DMS153 treated with DMSO at 0.1 percent for 48 hours (cell line): ENCODE data around the gene ARHGEF4.
"Not testable (repeated sequence)": the region's sequence is repeated elsewhere in the genome, so short reads cannot be mapped to it uniquely, and the experiment has no call there.

Experiments
- DNase-seq: peaks from one replicate; lab custom pipeline; 2025; ENCODE audit not compliant: unreplicated experiment; lab: John Stamatoyannopoulos, UW

Gene ARHGEF4

GRCh38 chr2:131075578-131075977, 238.9 kb downstream of the ARHGEF4 start:
- DNase-seq, result not testable (repeated sequence)

DNA sequence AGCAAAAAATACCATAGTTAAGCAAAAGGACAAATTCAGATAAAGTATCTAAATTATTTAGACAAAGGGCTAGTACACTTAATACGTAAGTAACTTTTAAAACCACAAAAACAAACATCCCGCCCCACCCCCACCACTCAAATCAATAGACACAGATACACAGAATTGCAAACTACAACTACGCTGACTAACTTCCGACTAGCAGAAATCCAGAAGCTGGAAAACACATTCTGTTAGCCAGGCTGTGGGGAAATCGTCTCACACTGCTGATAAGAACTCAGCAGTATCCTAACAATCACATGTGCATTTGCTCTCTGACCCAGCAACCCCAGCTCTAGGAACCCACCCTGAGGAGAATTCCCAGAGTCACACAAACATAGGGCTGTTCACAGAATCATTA, 240.0 kb downstream of the ARHGEF4 start:
- no peak for DNase-seq

- no peak for DNase-seq
Measured at GRCh38 chr2:131077182-131077846, 240.6 kb downstream of the ARHGEF4 start.

- no peak for DNase-seq
Measured at GRCh38 chr2:131077966-131078365, 241.3 kb downstream of the ARHGEF4 start.

- not testable (repeated sequence) for DNase-seq
Measured at GRCh38 chr2:131079931-131080330, 243.2 kb downstream of the ARHGEF4 start.

DNA sequence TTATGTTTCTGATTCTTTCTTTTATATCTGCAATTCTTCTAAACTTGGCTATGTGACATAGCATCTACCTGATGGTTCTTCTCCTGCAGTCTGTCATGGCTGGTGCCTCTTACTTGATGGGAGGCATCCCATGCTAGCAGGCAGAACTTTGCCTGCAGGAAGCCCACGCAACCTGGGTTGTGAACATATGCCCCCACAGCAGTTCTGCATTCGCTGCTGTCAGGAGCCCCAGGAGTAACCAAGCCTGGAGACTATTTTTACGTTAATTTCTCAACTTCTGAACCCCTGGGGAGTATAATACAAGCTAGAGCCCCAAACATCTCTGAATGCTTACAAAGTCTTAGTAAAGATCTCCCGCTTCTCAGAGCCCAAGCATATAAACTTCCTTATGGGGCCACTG, 244.5 kb downstream of the ARHGEF4 start:
- DNase-seq, result no peak

GRCh38 chr2:131085646-131086045, 248.9 kb downstream of the ARHGEF4 start:
- no peak for DNase-seq

DNA sequence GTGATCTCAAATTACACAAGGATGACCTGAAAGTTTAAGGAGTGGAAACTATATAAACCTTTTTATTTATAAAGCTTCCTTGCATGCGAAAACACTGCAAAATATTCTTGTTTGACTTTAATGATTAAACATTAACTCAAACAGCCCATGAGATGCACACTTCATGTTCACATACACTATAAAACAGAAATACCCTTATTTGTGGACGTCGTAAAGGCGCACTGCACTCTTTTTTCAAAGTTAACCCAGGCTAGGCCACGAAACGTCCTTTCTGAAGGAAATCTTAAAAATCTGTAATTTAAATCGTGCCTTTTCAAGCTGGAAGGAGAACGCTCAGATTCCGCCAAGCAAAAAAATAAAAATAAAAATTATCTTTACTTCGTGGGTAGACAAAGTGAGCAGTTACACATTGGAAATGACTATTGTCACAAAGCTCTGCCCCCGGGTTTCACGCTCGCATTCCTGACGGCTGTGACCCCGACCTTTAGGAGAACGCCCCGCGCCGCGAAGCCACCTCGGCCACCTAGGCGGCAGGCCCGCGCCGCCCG, 255.8 kb downstream of the ARHGEF4 start:
- DNase-seq, result no peak

DNA sequence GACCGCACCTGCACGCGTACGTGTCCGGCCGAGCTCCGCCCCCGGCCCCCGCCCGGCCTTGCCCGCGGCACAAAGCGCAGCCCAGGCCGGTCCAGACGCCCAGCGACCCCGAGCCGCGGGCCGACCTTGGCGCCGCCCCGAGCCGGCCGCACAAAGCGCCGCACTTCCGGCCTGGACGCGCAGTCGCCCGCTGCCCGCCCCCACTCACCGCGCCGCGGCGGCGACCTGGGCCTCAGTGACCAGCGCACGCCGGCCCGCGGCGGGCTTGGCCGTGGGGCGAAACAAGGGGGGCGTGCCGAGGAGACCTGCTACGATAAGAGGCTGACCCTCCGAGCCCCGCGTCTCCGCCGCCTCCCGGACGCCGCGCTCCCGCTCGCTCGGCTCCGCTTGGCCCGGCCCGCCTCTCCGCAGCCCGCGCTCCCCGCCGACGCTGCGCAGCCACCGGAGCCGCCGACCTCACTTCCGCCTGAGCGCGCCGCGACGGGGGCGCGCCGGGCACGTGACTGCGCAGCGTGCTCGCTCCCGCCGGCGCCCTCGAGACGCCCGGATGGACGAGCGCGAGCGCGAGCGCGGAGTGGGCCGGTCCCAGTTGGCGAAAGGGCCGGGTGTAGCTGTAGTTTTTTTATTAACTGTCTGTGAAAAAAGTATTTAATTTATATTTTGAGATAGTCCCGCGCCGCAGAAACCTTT, 256.4 kb downstream of the ARHGEF4 start, which contains the start of gene FAM168B:
TSS of gene FAM168B (minus strand) at position 455 of the 690 bp plus-strand sequence. CDS start 10,814 bp downstream, outside the sequence.
- peak; percentile 74 for DNase-seq

GRCh38 chr2:131093696-131094462, 257.2 kb downstream of the ARHGEF4 start:
- peak; percentile 74 for DNase-seq

DNA sequence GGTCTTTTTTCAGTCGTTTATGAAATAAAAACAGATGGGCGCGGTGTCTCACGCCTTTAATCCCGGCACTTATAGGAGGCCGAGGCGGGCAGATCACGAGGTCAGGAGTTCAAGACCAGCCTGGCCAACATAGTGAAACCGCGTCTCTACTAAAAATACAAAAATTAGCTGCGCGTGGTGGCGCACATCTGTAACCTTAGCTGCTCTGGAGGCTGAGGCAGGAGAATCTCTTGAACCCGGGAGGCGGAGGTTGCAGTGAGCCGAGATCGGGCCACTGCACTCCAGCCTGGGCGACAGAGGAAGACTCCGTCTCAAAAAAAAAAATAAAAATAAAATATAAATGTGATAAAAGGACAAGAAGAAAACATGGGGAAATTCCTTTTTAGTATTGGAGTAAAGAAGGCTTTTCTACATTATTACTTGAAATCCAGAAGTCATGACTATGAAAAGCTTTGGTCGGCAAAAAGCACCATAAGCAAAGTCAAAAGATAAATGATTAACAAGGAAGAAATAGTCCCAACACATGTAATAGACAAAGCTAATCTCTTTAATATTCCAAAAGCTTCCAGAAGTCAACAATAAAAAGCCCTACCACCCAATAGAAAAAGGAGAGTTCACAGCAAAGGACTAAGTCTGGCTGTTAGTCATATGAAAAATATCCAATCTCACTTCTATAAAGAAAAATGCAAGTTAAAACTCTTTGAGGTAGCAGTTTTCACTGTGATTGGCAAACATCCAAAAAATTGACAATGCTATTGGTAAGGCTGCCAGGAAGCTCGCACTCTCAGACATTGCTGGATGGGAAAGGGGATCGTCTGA, 258.0 kb downstream of the ARHGEF4 start:
- peak; percentile 30 for DNase-seq
